Central memory CD4-positive, alpha-beta T cell (primary cell): ENCODE measurements around the gene IGSF22.
"Not testable (repeated sequence)": the region's sequence is repeated elsewhere in the genome, so short reads cannot be mapped to it uniquely, and the experiment has no call there.

Experiments
- DNase-seq: peaks from one replicate; pipeline ENCODE4 v3.0.0; 2022

Gene IGSF22

DNA sequence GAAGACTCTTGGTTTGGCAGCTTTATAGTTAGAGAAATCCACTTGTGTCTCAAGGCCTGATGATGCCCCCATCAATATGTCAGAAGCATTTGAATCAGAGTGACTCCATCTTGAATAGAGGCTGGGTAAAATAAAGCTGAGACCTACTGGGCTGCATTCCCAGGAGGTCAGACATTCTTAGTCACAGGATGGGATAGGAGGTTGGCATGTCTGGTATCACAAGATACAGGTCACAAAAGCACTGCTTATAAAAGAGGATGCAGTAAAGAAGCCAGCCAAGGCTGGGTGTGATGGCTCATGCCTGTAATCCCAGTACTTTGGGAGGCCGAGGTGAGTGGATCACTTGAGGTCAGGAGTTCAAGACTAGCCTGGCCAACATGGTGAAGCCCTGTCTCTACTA lies 44.0 kb downstream of the IGSF22 start:
- not testable (repeated sequence) for DNase-seq

DNA sequence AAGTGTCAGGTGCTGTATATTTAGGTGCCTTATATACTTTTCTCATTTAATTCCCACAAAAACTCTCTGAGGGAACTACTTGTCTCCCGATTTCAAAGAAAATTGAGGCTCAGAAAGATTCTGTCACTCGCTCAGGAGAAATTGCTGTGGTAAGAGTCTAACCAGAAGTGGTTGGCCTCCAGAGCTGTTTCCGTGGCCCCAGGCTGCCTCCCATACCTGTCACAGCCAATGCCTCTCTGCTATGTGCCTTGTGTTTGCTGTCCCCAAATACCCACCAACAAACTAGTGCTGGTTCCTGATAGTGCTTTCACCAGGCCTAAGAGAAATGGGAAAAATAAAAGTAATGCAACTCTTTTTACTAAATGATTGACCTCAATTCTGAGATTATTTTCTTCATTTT lies 48.4 kb downstream of the IGSF22 start:
- no peak for DNase-seq

DNA sequence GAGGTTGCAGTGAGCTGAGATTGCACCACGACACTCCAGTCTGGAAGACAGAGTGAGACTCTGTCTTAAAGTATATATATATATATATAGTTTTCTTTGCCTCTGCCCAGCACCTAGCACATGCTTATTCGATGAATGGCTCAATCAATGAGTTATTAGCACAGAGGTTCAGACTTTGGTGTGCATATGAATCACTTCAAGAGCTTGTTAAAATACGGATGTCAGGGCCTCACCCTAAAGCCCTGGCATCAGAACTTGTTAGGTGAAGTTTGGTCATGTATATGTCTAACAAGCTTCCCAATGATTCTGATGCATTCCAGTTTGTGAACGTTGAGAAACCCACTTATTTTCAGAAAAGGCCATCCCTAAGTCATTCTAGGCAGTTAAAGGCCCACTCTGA lies 49.2 kb downstream of the IGSF22 start:
- no peak for DNase-seq

DNA sequence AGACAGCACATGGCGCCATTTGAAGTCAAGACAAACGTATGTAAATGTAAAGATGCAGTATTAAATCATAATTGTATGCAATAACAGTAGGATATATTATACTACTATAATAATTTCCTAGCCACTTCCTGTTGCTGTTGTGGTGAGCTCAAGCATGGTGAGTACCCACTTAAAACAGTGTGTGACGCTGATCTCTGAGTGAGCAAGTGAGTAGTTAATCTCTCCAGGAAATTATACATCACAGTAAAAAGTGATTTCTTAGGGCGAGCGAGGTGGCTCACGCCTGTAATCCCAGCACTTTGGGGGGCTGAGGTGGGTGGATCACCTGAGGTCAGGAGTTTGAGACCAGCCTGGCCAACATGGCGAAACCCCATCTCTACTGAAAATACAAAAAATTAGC lies 53.8 kb downstream of the IGSF22 start:
- peak; percentile 80 for DNase-seq

DNA sequence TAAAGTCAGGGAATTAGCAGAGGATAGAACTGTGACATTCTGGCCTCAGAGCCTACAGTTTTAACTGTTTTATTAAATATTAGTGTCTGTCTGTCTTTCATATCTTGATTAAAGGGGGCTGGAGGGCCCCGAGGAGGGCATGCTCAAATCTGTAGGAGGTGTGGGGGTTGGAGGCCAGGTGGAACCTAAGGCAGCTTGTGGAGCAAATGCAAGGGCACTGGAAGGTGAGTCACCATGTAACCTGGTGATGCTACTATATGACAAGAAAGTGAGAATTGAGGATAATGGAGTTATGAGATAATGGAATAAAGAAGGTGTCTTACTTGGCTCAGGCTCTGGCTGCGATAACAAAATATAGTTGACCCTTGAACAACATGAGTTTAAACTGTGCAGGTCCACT lies 54.7 kb downstream of the IGSF22 start:
- DNase-seq = no peak

DNA sequence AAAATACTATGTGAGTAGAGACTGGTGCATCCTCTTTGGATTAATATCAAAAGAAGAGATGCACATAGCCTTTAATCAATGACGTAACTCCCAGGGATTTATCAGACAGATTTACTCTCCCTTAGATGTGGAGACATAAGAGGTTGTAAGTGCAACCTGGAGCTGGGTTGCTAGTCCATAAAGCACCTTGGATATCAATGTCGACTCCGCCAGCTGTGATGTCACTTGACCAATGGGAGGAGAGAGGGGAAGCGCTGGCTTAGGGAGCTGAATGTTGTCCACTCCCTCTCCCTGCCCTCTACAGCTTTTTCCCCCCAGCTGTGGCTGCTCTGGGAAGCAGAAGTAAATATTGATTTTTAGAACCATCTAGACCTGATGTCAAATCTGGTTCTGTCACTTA lies 56.3 kb downstream of the IGSF22 start:
- DNase-seq = no peak

DNA sequence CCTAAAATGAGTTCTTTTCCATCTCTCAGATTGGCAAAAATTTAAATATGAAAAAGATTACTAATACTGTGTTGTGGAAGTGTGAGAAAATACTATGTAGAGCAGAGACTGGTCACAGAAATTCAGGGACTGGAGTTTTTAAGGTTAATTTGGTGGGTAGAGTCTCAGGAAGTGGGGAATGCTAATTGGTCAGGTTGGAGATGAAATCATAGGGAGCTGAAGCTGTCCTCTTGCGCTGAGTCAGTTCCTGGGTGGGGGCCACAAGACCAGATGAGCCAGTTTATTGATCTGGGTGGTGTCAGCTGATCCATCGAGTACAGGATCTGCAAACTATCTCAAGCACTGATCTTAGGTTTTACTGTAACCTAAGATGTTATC lies 56.8 kb downstream of the IGSF22 start:
- peak; percentile 19 for DNase-seq

DNA sequence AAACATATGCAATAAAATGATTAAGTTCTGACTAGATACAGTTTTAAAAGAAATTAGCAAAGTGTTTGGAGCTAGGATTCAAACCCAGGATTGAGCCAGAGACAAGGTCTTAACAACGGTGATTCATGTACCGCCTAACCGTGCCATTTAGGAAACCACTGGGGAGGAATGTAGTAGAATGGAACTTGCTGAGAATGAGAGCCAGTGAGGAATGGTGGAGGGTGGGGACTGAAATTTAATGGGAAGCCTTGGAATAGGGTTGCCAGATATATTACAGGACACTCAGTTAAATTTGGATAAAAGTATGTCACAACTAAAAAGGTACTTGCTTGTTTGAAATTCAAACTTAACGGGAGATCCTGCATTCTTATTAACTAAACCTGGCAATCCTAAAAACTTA lies 57.9 kb downstream of the IGSF22 start:
- no peak for DNase-seq

DNA sequence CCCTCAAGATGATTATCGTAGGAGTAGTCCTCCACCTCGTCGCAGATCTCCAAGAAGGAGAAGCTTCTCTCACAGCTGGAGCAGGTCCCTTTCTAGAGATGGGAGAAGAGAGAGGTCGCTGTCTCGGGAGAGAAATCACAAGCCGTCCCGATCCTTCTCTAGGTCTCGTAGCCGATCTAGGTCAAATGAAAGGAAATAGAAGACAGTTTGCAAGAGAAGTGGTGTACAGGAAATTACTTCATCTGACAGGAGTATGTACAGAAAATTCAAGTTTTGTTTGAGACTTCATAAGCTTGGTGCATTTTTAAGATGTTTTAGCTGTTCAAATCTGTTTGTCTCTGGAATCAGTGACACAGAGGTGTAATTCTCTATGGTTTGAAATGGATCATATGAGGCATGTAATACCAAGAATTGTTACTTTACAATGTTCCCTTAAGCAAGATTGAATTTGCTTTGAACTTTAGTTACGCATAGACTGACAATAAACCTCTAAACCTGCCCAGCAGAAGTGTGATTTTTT lies 60.6 kb downstream of the IGSF22 start:
- DNase-seq = not testable (repeated sequence)

DNA sequence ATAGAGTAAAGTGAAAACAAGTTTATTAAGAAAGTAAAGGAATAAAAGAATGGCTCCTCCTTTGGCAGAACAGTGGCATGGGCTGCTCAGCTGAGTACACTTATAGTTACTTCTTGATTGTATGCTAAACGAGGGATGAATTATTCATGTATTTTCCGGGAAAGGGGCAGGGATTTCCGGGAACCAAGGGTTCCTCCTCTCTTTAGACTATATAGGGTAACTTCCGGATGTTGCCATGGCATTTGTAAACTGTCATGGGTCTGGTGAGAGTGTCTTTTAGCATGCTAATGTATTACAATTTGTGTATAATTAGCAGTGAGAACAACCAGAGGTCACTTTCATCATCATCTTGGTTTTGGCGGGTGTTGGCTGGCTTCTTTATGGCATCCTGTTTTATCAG lies 68.3 kb downstream of the IGSF22 start:
- no peak for DNase-seq
